ENCODE results near the gene ISM1.

GRCh38 chr20:13270211-13270610 lies 49.1 kb downstream of the ISM1 start:
- no peak for TF ChIP-seq CSRNP3 (CRISPR knock-in tag; IDR thresholded peaks at IDR 0.05)
- no peak for TF ChIP-seq ZFP3 (CRISPR knock-in tag; IDR thresholded peaks at IDR 0.05)
- no peak for TF ChIP-seq PATZ1 (CRISPR knock-in tag; IDR thresholded peaks at IDR 0.05; ENCODE audit: borderline replicate concordance)
- TF ChIP-seq OSR1 (CRISPR knock-in tag; IDR thresholded peaks at IDR 0.05): no peak
- no peak for TF ChIP-seq ZFP30 (CRISPR knock-in tag; IDR thresholded peaks at IDR 0.05)
- no peak for TF ChIP-seq ZC3H10 (CRISPR knock-in tag; IDR thresholded peaks at IDR 0.05)
- TF ChIP-seq CREB5 (CRISPR knock-in tag; IDR thresholded peaks at IDR 0.05; ENCODE audit: low read depth): no peak
- no peak for TF ChIP-seq TSHZ2 (CRISPR knock-in tag; IDR thresholded peaks at IDR 0.05)
- no peak for TF ChIP-seq TCF4 (CRISPR knock-in tag; IDR thresholded peaks at IDR 0.05; ENCODE audit: borderline replicate concordance)
- no peak for TF ChIP-seq POU6F1 (CRISPR knock-in tag; IDR thresholded peaks at IDR 0.05; ENCODE audit: borderline replicate concordance, low read depth)
- no peak for TF ChIP-seq ZNF565 (CRISPR knock-in tag; conservative IDR thresholded peaks at IDR 0.05; ENCODE audit: low read depth)
- no peak for TF ChIP-seq TOX (CRISPR knock-in tag; IDR thresholded peaks at IDR 0.05; ENCODE audit: borderline replicate concordance)
- TF ChIP-seq BACH2 (CRISPR knock-in tag; IDR thresholded peaks at IDR 0.05; ENCODE audit: borderline replicate concordance): no peak
